Breast epithelium (tissue), 3 donors: ENCODE results near the gene NLGN4X.

Source experiments
- CTCF ChIP-seq, 3 donors: fragments of 450-650 bp; IDR thresholded peaks; one replicate each; pipeline ENCODE4 v1.5.1; 2016 to 2017; ENCODE audit warnings: antibody characterized with exemption in 3 of 3, mild to moderate bottlenecking in 3 of 3, moderate library complexity in 3 of 3
- POLR2A ChIP-seq: fragments of 450-650 bp; IDR thresholded peaks from one replicate; pipeline ENCODE4 v1.6.1; 2016; ENCODE audit warnings: antibody characterized with exemption, mild to moderate bottlenecking, moderate library complexity
- POLR2AphosphoS5 ChIP-seq, 3 donors: sonication (generic); formaldehyde crosslinking; IDR thresholded peaks; one replicate each; pipeline ENCODE4 v1.6.1; 2017; ENCODE audit warnings: antibody characterized with exemption in 3 of 3

- TF ChIP-seq POLR2A (no peak), CTCF (IDR thresholded peaks at IDR 0.05) (no peak), POLR2AphosphoS5 (IDR thresholded peaks at IDR 0.05) (no peak)
Observed at GRCh38 chrX:5959286-5959685, 269.4 kb downstream of the NLGN4X start.
